GF-D8 (cell line): Measurements from ENCODE around the gene SNX7.

ENCODE experiments used
- DNase-seq: peaks from one replicate; lab custom pipeline; 2025; lab: John Stamatoyannopoulos, UW

Gene SNX7, protein sequence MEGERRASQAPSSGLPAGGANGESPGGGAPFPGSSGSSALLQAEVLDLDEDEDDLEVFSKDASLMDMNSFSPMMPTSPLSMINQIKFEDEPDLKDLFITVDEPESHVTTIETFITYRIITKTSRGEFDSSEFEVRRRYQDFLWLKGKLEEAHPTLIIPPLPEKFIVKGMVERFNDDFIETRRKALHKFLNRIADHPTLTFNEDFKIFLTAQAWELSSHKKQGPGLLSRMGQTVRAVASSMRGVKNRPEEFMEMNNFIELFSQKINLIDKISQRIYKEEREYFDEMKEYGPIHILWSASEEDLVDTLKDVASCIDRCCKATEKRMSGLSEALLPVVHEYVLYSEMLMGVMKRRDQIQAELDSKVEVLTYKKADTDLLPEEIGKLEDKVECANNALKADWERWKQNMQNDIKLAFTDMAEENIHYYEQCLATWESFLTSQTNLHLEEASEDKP

DNA sequence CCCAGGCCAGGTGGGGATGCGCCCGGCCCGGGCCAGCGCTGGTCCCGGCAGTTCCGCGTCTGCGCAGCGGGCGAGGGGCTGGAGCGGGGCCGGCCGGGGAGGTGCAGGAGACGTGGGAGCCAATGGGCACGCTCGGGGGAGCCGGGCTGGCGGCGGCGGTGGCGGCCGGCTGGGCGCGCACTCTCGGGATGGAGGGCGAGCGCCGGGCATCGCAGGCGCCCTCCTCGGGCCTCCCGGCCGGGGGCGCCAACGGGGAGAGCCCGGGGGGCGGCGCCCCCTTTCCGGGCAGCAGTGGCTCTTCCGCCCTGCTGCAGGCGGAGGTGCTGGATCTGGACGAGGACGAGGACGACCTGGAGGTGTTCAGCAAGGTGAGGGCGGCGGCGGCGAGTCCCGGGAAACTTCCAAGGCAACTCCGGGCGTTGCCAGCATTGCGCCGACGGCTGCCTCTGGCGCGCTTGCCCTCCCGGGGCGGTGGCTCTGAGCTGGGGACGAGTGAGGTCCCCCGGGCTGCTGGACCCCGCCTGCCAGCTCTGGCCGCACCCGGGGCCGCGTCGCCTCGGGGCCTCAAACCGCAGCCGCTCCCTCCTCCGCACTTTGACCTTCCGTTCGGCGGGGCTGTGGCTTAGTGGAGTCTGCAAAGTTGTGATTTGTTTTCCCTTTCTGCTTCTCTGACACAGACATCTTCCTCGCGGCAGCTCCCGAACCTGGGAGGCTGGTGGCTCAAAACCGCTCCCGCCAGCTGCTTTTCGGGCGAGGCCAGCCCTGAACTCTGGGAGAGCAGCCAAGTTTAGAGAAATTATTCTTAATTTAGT is at the start of gene SNX7:
Gene SNX7 (plus strand): TSS at position 178 of the 812 bp plus-strand sequence. CDS start 11 bp downstream, at position 189.
- DNase-seq, result no peak

DNA sequence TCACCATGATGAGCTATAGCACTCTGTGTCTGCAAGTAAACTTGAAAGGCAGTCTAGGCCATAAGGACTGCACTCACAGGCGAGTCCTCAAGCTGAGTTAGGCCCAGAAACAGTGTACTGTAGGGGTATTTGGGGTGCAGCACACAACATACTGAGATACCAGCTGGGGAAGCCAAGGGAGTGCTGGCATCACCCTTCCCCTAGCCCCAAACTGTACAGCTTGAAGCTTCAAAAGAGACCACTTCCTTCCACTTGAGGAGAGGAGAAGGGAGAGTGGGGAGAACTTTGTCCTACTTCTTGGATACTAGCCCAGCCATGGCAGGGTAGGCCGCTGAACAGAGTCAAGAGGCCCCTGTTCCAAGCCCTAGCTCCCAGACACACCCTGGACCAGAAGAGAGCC is 24.2 kb upstream of the SNX7 start:
- DNase-seq, result no peak

DNA sequence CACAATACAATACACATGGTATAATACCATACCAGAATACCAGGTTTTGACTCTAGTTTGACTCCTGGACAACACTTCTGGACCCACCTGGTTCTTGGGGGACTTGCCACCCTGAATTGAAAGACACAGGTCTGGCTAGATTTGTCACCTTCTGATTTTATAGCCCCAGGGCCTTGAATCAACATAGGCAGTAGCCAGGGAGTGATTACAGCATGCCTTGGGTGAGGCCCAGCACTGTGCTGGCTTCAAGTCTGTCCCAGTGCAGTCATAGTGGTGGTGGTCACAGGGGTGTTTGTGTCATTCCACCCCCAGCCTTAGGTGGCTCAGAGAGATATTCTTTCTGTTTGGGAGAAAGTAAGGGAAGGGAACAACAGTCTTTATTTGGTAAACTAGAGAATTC is 23.3 kb upstream of the SNX7 start:
- no peak for DNase-seq

DNA sequence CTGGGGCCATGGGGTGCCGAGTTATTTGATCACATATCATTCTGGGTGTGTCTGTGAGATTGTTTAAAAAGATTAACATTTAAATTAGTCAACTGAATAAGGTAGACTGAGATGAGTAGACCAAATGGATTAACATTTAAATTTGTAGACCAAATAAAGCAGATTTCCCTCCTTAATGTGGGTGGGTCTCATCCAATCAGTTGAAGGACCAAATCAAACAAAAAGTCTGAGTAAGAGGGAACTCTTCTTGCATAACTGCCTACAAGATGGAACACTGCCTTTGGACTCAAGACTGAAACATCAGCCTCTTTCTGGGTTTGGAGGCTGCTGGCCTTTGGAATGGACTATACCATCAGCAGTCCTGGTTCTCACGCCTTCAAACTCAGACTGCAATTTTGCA is 17.0 kb upstream of the SNX7 start:
- DNase-seq, result no peak

DNA sequence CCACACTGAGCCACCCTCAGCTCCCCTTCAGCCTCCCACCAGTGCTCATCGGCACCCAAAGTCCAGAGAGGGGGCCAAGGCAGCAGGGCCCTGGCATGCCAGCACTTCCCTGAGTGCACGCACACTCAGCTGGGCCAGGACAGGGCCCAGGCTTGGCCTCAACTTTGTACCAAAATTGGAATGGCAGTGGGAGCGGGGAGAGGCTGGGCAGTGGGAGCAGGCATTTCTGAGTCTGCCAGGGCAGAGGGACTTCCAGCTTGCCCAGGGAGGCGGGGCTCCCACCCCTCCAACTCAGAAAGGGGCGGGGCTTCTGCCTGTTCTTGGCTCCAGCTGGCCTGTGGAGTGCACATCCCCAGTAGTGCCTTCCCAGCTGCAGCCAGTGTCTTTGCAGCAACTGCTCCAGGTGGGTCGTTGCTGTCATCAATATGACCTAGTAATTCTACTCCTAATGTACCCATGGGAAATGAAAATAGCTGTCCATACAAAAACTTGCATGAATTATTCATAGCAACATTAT is 10.3 kb upstream of the SNX7 start:
- DNase-seq, result no peak

DNA sequence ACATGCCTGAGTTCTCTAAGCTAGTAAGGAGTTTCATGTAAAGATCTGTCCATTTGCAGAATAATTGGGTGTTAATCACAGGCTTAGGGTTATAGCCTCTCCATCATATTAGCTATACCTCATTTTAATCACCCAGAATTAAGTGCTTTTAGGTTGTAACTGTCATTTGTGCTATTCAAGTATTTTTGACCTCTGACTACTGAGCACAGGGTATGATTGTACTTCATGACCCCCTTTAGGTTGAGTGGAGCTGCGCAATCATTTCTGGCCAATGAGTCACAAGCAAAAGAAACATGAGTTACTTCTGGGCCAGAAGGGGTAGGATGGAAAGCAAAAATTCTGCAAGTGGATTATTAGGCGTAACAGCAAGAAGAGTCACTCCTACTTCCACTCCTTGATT is 8.4 kb upstream of the SNX7 start:
- DNase-seq, result no peak

DNA sequence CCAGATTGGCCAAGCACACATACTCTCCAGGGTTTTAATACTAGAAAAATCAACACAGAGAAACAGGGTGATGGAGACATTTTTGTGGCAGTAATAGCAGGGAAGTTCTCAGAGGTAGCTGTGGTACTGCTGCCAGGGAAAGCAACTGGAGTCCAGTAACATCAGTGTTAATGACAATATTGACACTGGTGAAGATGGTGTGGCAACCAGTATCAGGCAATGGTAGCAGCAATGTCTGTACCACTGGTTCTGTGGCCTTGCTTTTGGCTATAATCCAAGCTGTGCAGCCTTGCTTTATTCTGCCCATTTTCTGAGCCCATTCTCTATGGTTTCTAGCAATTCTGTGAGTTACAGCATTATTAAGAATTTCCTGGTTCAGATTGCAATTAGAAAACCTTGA is 1.6 kb upstream of the SNX7 start:
- no peak for DNase-seq

DNA sequence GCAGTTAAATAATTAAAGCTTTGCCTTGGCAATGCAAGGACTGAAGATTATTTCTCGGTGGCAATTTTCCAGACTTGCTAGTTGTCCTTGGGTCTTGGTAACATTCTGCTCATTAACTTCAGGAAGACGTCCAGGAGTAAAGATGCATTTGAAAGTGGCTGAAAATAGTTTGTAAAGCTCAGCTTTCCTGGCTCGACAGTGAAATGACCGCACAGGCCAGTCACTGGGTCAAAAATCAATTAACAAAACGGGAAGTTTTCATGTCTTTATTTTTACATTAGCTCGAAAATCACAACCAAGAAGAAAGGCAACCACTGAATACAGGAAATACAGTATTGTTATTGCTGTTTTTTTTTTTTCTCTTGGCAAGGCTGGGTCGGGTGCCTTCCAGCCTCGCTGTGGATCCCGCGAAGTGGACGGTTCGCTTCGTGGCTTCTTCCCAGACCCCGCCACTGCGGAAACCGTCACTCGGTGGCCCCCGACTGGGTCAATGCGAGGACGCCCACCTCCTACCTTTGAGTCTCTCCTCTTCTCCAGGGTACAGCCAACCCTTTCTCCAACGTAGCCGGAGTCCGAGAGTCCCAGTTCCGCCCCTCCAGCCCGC is 479 bp upstream of the SNX7 start:
- DNase-seq, result no peak

DNA sequence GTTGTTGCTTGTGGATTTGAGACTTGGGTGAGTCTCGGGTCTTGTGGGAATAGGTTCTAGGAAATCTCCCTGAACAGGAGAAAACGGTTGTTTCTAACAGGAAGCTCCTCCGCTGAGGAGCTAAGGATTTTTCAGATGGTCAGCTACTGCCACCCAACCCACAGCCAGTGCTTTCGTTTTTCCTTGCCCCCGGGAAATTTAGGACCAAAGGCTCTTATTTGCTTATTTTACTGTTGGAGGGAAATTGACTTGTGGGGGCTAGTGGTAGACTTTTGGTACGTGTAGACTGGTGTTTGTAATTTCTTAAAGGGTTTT is 792 bp downstream of the SNX7 start:
- no peak for DNase-seq

DNA sequence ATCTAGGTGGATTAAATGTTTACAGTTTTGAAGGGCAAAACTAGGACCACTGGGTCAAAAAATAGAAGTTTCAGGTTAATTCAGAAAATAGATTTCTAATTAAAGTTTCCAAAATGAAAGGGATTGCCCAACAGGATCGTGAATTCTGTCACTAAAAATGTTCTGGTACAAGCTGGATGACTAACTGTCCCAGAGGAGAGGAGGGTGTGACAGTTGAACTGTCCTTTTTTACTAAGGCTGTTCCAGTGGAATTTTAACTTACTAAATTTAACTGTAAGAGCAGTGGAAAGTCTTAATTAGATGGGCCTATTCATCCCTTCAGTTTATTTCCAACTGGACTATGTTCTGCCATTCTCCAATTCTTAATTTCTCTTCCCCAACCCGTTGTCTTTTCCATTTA is 7.2 kb downstream of the SNX7 start:
- no peak for DNase-seq

DNA sequence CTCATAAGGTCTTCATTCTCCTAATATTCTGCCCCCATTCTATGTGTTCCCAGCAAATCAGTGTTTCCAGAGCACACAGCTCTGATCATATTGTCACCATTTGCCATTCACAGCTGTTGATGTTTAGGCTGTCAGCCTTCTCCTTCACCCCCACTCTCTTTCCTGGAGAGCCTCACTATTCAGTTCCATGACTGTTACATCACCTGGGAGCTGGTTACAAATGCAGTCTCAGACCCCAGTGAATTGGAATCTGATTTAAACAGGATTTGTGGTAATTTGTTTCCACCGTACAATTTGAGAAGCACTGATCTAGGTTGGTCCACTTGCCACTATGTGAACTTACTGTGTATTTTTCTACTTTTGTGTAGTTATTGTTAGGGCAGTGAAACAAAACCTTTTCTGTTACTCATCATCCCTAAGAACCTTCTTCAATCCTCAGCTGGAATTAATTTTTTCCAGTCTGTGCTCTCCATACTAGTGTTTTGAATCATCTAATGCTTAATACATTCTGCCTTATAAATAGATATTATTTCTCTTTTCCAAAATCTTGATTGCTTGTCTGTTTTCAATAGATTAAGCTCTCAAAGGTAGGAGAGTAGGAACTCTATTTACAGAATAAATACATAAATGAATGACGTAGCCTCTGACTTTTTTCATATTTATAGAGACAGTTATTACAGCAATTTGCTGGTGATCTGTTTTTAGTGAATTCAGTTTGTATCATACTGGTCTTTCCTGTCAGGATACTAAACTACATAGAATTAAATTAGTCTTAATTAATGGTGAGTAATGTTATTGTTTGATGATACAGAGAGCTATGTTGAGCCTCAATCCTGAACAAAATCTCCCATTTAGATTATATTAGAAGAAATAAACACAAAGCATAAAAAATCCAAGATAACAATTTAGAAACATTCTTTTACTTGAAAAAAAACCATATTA is 8.1 kb downstream of the SNX7 start:
- DNase-seq, result no peak

DNA sequence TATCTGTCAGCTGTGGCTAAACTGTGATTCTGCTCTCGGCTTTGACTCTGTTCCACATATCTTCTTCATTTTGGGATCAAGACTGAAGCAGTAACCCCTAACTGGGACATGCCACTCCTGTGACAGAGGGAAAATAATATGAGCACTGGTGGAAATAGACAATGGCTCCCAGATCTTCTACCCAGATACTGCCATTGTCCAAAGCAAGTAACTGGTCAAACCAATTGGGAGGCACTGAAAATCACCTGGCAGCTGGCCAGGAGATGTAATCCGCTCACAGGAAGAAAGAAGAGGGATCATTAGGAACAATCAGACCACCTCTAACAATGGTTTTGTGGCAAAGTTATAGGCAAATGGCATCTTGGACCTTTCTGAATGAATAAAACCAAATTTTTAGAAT is 10.7 kb downstream of the SNX7 start:
- no peak for DNase-seq

DNA sequence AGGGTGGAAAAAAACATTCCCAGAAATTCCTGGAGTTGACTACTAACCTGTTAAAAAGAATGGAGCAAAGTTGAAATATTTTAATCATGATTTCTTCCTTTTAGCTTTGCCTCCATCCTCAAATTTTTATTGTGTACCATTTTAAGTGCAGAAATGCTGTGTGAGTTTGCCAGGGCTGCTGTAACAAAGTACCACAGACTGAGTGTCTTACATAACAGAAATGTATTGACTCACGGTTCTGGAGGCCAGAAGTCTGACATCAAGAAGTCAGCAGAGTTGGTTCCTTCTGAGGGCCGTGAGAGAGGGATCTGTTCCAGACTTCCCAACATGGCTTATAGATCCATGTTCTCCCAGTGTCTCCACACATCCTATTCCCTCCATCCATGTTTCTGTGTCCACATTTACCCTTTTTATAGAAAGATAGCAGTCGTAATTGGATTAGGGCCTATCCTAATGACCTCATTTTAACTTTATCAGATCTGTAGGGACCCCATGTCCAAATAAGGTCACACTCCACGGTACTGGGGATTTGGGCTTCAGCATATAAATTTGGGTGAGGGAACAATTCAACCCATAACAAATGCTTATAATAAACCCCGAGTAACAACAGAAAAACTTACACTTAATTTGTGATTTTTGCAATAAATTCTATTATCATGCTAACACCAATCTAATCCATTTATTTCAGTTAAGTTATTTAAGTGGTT is 12.7 kb downstream of the SNX7 start:
- DNase-seq, result no peak

DNA sequence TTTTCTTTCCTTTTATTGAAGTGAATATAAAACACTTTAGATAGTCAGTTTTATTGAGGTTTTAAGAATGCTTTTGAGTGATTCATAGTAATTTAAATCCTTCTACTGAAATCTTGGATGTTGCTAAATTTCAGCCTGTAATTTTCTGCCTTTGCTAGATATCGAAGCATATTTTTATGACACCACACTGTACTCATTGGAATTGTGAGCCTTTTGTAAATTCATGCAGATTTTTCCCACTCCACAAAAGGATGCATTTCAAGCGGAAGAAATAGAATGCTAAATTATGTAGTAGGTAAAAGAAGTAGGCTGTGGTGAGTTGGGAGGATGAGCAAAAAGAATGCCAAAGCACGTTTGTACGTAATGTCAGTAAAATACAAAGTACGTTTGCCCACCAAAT is 13.8 kb downstream of the SNX7 start:
- no peak for DNase-seq

DNA sequence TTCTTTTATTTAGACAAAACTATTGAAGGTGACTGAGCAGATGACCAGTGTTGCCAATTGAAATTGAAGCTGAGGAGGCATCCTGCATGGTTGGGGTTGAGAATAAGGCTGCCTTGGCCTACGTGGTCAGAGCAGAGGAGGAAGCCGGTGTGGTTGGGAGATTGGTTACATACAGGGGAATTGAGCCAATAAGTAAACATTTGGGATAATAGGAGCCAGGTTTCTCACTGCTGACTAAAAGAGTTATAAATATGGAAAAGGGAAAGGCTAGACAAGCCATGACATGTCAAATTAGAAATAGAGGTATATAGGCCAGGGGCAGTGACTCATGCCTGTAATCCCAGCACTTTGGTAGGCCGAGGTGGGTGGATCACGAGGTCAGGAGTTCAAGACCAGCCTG is 15.8 kb downstream of the SNX7 start:
- DNase-seq, result no peak

DNA sequence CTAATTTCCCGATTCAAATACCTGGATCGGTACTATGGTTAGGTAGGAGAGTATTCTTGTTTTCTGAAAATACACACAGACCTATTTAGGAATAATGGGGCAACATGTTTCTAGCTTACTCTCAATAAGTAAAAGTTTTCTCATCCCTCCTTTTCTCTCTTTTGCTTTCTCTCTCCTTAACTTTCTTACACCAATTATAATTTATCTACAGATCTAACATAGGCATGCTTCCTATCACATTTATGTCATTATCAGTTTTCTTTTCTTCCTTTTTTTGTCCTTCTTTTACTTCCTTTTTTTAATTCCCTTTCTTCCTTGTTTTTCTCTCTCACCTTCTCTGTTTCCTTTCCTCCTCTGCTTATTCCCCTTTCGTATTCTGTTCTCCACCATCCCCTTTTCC is 20.3 kb downstream of the SNX7 start:
- no peak for DNase-seq

DNA sequence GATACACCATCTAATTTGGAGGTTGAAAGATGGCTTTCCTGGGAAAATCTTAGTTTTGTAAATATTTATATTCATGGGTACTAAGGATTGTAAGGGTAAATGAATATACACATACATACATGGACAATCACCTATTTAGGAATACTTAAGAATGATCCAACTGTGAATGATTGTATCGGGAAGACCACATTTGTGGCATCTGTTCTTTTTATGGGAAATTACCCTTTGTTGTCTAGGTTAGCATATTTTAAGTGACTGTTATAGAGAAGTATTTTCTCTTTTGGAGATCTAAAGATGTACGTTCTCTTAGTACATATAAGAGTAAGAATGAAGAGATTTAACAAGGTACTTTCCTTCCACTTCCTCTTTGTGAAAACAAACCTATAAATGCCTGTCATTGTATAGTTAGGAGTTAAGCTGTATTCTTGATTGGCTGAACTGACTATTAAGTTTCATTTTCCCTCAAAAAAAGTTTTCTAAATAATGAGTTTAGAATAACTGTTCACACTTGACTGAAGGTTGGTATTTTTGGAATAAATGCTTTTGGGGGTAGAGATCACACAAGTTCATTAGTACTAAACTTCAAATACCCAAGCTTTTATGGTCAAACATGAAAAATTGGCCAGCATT is 26.7 kb downstream of the SNX7 start:
- DNase-seq, result no peak

DNA sequence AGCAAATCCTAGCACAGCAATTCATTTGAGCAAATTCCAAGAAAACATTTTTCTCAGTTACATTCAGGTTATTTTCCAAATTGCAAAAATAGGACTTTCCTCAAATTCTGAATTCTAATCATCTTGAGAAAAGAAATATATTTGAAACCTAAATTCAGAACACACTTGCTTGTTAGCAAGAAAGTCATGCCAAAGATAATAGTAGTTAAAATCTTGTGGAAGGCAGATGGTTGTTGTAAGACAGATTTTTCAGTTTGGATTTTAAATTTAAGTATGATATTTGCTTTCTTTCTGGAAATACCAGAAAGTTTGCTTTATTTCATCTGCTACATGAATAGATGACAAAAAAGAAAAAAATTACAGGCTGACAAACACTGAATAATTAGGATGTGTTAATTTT is 29.1 kb downstream of the SNX7 start:
- no peak for DNase-seq

DNA sequence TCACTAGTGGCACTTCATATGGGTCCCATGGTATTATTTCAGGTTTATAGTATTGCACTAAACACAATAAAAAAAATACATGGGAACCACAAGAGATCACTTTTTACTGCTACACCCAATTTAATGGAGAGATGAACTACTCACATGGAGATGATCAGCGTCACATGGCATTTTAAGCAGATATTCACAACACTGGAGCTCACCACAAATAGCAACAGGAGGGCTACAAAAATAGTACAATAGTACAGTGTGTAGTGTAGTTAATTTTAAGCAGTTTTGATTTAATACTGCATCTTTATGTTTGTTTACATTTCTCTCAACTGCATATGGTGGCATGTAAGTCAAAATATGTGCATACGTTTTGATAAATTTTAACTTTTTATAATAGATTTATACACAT is 31.0 kb downstream of the SNX7 start:
- DNase-seq, result no peak

DNA sequence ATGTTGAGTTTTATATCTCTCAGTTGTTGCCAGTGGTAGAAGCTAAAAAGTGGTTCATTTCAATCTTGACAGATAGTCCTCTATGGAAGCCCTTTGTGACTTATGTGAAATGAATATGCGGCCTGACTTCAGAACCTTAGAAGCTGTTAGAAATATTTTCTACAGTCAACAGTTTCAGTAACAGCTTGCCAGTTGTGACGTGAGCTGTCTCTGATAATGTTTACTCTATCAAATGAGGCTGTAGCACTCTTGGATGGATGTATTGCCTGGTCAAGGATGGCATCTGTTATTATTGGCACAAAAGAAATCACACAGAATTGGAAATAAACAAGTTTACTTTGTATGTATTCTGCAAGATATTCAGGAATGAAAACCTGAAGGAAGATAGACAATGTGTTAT is 31.9 kb downstream of the SNX7 start:
- no peak for DNase-seq

DNA sequence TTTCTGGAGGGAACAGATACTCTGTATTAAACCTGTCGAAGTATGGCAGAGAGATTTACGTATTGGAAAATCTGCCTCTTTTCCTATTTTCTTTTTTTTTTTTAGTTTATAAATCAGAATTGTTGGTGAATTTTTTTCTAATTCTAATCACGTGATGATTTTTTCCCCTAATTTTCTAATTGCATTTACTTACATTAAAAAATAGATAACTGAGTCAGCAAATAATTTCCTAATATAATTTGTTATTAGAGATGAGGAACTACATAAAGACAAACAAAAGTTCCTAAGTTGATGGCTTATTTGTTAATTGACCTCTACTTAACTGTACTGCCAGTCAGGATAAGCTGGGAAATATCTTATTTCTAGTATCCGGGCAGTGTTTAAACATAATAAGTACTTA is 34.6 kb downstream of the SNX7 start:
- DNase-seq, result no peak
